K562 (cell line): ENCODE measurements around the gene ANKRD33. TPM values are rescaled to one million over a fixed set of nuclear protein-coding genes. Genes with fewer than 3 reads are reported as not detected.

Experiments
- ATAC-seq: fragments of 200-7000 bp; cut with Tn5 transposase; 3 replicates; pipeline ENCODE4 v1.9.1; 2020; ENCODE audit warnings: moderate library complexity
- BruUV-seq: library from RNA; stranded (reverse); fragments of 400-500 nt; replicated peaks from 2 replicates; lab custom pipeline; 2021; lab: Mats Ljungman, UMichigan
- CTCF ChIA-PET: fragments of 300-600 bp; formaldehyde crosslinking; extraction: SDS; loops from one replicate; lab custom pipeline; 2021; ENCODE audit warnings: low intra/inter-chr PET ratio; lab: Yijun Ruan, JAX
- POLR2A ChIA-PET: fragments of 300-600, 350-650 bp; sonication (Branson Sonifier 250); formaldehyde crosslinking; extraction: SDS; loops from one replicate; lab custom pipeline; 2021; ENCODE audit warnings: antibody characterized with exemption, inconsistent platforms; lab: Yijun Ruan, JAX
- DNase-seq, 4 experiments: peaks; one replicate each; pipeline versions ENCODE4 v3.0.0 to v3.0.0-alpha.2; 2011 to 2018; ENCODE audit warnings: low spot score in 3 of 4, mixed read lengths in 3 of 4; ENCODE audit errors: extremely low read depth in 1 of 4
- FAIRE-seq: peaks from 2 replicates; lab custom pipeline; 2011; peaks lifted over from hg19 to GRCh38; lab: Jason Lieb, UNC
- H2AFZ ChIP-seq: 2 replicates; pipeline ENCODE4 v1.6.0; 2011; ENCODE audit warnings: low read depth, low read length, control low read depth, inconsistent platforms
- H3K27ac ChIP-seq: fragments of 200-600 bp; 3 replicates; pipeline ENCODE4 v1.8.0; 2011; ENCODE audit warnings: low read depth, mild to moderate bottlenecking, control low read depth, inconsistent platforms, low read length, moderate library complexity, mixed read lengths; ENCODE audit errors: extremely low read depth
- H3K27me3 ChIP-seq, 2 experiments: fragments of 300-600 bp in 1 of 2; 2 replicates in 1 of 2; 3 replicates in 1 of 2; pipeline versions ENCODE4 v1.6.0 to v1.8.0; 2011; ENCODE audit warnings: inconsistent platforms in 2 of 2, low read length in 2 of 2, mild to moderate bottlenecking in 1 of 2, mixed read lengths in 1 of 2, moderate library complexity in 1 of 2; ENCODE audit not compliant: control insufficient read depth in 2 of 2, insufficient read depth in 2 of 2
- H3K36me3 ChIP-seq: fragments of 300-600 bp; 3 replicates; pipeline ENCODE4 v1.8.0; 2011; ENCODE audit warnings: mild to moderate bottlenecking, low read length, inconsistent platforms; ENCODE audit not compliant: control insufficient read depth, insufficient read depth
- H3K4me1 ChIP-seq, 2 experiments: fragments of 200-600 bp in 1 of 2; replicated peaks in 1 of 2; 2 replicates in 1 of 2; 3 replicates in 1 of 2; pipeline versions ENCODE4 v1.5.1 to v1.8.0; 2011; ENCODE audit warnings: inconsistent platforms in 2 of 2, low read length in 2 of 2, mild to moderate bottlenecking in 1 of 2, mixed read lengths in 1 of 2, moderate library complexity in 1 of 2; ENCODE audit not compliant: control insufficient read depth in 2 of 2, insufficient read depth in 2 of 2
- H3K4me2 ChIP-seq: 2 replicates; pipeline ENCODE4 v1.6.1; 2011; ENCODE audit warnings: low read length, control low read depth, inconsistent platforms, mixed read lengths; ENCODE audit not compliant: insufficient read depth
- H3K4me3 ChIP-seq: fragments of 200-600 bp; sonication (generic), shearing (Covaris generic); 2 replicates; pipeline ENCODE4 v1.5.1; 2016; ENCODE audit warnings: control low read depth, inconsistent platforms
- H3K79me2 ChIP-seq: fragments of 200-600 bp; 3 replicates; pipeline ENCODE4 v1.8.0; 2011; ENCODE audit warnings: low read length, inconsistent platforms; ENCODE audit not compliant: control insufficient read depth, insufficient read depth
- H3K9ac ChIP-seq, 2 experiments: 2 replicates each; pipeline versions ENCODE4 v1.6.0 to v1.6.1; 2011; ENCODE audit warnings: low read depth in 2 of 2, low read length in 2 of 2, control low read depth in 1 of 2, inconsistent platforms in 1 of 2, mild to moderate bottlenecking in 1 of 2, mixed read lengths in 1 of 2; ENCODE audit not compliant: insufficient read depth in 1 of 2
- H3K9me1 ChIP-seq: one replicate; pipeline ENCODE4 v1.6.0; 2011; ENCODE audit warnings: inconsistent platforms, mild to moderate bottlenecking, low read length, moderate library complexity; ENCODE audit not compliant: control insufficient read depth, insufficient read depth
- H3K9me3 ChIP-seq: replicated peaks from 2 replicates; pipeline ENCODE4 v1.5.1; 2011; ENCODE audit warnings: low read depth, low read length, inconsistent platforms; ENCODE audit not compliant: control insufficient read depth, insufficient read depth
- H4K20me1 ChIP-seq: replicated peaks from 2 replicates; pipeline ENCODE4 v1.6.1; 2011; ENCODE audit warnings: low read length, inconsistent platforms, mixed read lengths; ENCODE audit not compliant: control insufficient read depth, insufficient read depth
- HDAC1 ChIP-seq, 2 experiments: fragments of 450-650 bp; IDR thresholded peaks; 2 replicates each; pipeline ENCODE4 v1.6.1; 2016 to 2017; ENCODE audit warnings: inconsistent platforms in 1 of 2, mild to moderate bottlenecking in 1 of 2, moderate library complexity in 1 of 2
- HDAC2 ChIP-seq: fragments of 450-650 bp; IDR thresholded peaks from 2 replicates; pipeline ENCODE4 v1.6.1; 2016; ENCODE audit warnings: mild to moderate bottlenecking
- JUND ChIP-seq, 2 experiments: IDR thresholded peaks; 2 replicates in 1 of 2; 3 replicates in 1 of 2; pipeline ENCODE4 v1.6.1; 2011; ENCODE audit warnings: borderline replicate concordance in 2 of 2, low read depth in 2 of 2, low read length in 2 of 2, improper control_type of control experiment in 1 of 2, missing biosample characterization in 1 of 2, missing genetic modification characterization in 1 of 2, missing genetic modification reagents in 1 of 2
- PBX2 ChIP-seq, 2 experiments: IDR thresholded peaks in 1 of 2; conservative IDR thresholded peaks in 1 of 2; 2 replicates each; pipeline ENCODE4 v1.6.1; 2016; ENCODE audit warnings: low read depth in 2 of 2, mild to moderate bottlenecking in 1 of 2, missing compliant biosample characterization in 1 of 2, missing genetic modification characterization in 1 of 2, moderate library complexity in 1 of 2
- RBFOX2 ChIP-seq: fragments of 200-400 bp; formaldehyde crosslinking; IDR thresholded peaks from 2 replicates; pipeline ENCODE4 v1.6.1; 2017; ENCODE audit warnings: low read depth, mild to moderate bottlenecking, low read length, moderate library complexity
- TAF7 ChIP-seq: fragments of 450-650 bp; IDR thresholded peaks from 2 replicates; pipeline ENCODE4 v1.6.1; 2016; ENCODE audit warnings: missing genetic modification characterization, missing compliant biosample characterization
- TFE3 ChIP-seq: fragments of 450-650 bp; formaldehyde crosslinking; IDR thresholded peaks from 2 replicates; pipeline ENCODE4 v1.4.0; 2020; ENCODE audit warnings: mild to moderate bottlenecking, mixed read lengths
- ZKSCAN1 ChIP-seq: fragments of 150-350 bp; IDR thresholded peaks from 2 replicates; pipeline ENCODE4 v1.6.1; 2016; ENCODE audit warnings: low read depth, low read length
- ZNF740 ChIP-seq, 3 experiments: fragments of 200-800 bp in 1 of 3; sonication (Bioruptor generic) in 1 of 3; sonication (generic) in 1 of 3; formaldehyde crosslinking in 1 of 3; IDR thresholded peaks; 2 replicates each; pipeline versions ENCODE4 v1.6.1 to v1.8.0; 2016 to 2022; ENCODE audit warnings: mild to moderate bottlenecking in 2 of 3, missing compliant biosample characterization in 2 of 3, missing genetic modification characterization in 2 of 3, missing genetic modification reagents in 1 of 3
- WGBS: fragments of 100-300 bp; shearing (Covaris generic); methylation state at CpG from one replicate; pipeline ENCODE4 v1.1.6; 2016; ENCODE audit warnings: low coverage, mixed read lengths; ENCODE audit not compliant: insufficient coverage; ENCODE audit errors: missing lambda C conversion rate; 5-methylcytosine and 5-hydroxymethylcytosine counted together
- in situ Hi-C: fragments of 300-500 bp; cut with MboI; formaldehyde crosslinking; loops from 4 replicates; pipeline ENCODE4 v1.15.0; 2018; ENCODE audit warnings: inconsistent platforms, mixed read lengths
- intact Hi-C: fragments of 100-400 bp; cut with micrococcal nuclease; formaldehyde crosslinking; loops from 2 replicates; pipeline ENCODE4 v1.14.2; 2022
- polyA plus RNA-seq, 8 experiments: library from polyadenylated mRNA; depleted of rRNA in 4 of 8; stranded (reverse) in 5 of 8; unstranded in 3 of 8; fragments of >200 nt; fragmentation: Nextera tagmentation in 2 of 8; fragmentation: Illumina TruSeq in 1 of 8; extraction: Ambion mirVana in 2 of 8; extraction: Trizol in 1 of 8; gene quantifications; 2 replicates each; pipeline versions ENCODE4 v1.2.1 to v1.2.3, GENCODE V29; 2011 to 2014; ENCODE audit warnings: inconsistent platforms in 1 of 8, missing spikeins in 1 of 8
- total RNA-seq, 7 experiments: library from RNA; depleted of rRNA in 6 of 7; stranded (reverse); fragments of >200 nt in 6 of 7; fragmentation: Illumina TruSeq in 2 of 7; extraction: Trizol in 2 of 7; gene quantifications; 2 replicates each; pipeline versions ENCODE4 v1.2.1 to v1.2.3, GENCODE V29; 2011 to 2021; ENCODE audit warnings: low replicate concordance in 1 of 7
- TF ChIP-seq, protein P1 (sequence below): fragments of 250-450 bp; sonication (Bioruptor Pico); IDR thresholded peaks from 2 replicates; pipeline ENCODE4 v1.4.0; 2020; ENCODE audit warnings: mild to moderate bottlenecking, moderate library complexity, borderline replicate concordance

ANKRD33 gene
- total and polyA plus RNA-seq, 9 of the 15 experiments (the other 6 are each of a cell fraction or from before 2014, with no cell fraction given): 0.04 to 0.11 (median 0.07) TPM; not detected in 4

DNA sequence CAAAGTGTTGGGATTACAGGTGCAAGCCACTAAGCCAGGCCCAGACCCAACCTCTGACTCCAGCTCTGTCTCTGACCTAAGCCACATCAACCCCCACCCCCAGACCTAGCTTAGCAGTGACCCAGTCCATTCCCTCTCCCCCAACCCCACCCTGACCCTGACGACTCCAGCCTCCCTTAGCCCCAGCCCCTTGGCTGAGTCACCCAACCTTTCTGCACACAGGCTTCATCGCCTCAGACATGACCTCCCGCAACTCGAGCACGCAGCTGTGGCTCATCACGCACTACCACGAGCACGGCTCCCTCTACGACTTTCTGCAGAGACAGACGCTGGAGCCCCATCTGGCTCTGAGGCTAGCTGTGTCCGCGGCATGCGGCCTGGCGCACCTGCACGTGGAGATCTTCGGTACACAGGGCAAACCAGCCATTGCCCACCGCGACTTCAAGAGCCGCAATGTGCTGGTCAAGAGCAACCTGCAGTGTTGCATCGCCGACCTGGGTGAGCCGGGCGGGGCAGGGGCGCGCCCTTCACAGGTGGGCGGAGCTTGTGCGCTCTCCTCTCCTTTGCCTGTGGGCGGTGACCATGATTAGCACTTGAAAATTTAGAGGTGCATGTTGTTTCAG lies 27.2 kb downstream of the ANKRD33 start:
- Histone ChIP-seq H3K9ac (peak overlapping the region in 1 of 2 experiments; percentile 73; a peak in 2 of 4 replicates), H3K9me1 (no peaks in the 10 kb centered on the region), H3K27me3 (no peaks in the 10 kb centered on the region; a peak in 1 of 5 replicates), H3K4me2 (peak overlapping the region; percentile 57), H2AFZ (peak overlapping the region; percentile 21), H3K36me3 (no peaks in the 10 kb centered on the region), H3K9me3 (no peaks in the 10 kb centered on the region), H3K79me2 (no peaks in the 10 kb centered on the region), H3K4me1 (peaks cover 38 to 54% of the 10 kb centered on the region in 2 experiments), H4K20me1 (peaks cover 10% of the 10 kb centered on the region), H3K27ac (no peak overlapping the region), H3K4me3 (no peak overlapping the region)
- BruUV-seq: no TSS peak
- FAIRE-seq: peak; percentile 84
- ChIA-PET POLR2A (interaction anchor here (0.7 to 1.3 kb wide), 5 partner anchors 8 to 1260 kb away, joined by 3 to 5 read pairs (median 3); no protein-coding TSS in a partner anchor), CTCF (interaction anchor here (0.6 kb wide), 1 partner anchor 117 kb away, joined by 3 read pairs; no protein-coding TSS in a partner anchor)
- ATAC-seq: peak; percentile 84
- intact Hi-C loops: no loop called here
- DNase-seq: peak; percentile 46 to 80 (median 75)
- in situ Hi-C loops: no loop called here
- WGBS: 18% methylated on average over 19 of the region's 28 CpGs
- no peak for TF ChIP-seq ZNF740 (CRISPR knock-in tag; IDR thresholded peaks at IDR 0.05)
- no peak for TF ChIP-seq ZNF740 (tag; IDR thresholded peaks at IDR 0.05)
- TF ChIP-seq, protein P1, sequence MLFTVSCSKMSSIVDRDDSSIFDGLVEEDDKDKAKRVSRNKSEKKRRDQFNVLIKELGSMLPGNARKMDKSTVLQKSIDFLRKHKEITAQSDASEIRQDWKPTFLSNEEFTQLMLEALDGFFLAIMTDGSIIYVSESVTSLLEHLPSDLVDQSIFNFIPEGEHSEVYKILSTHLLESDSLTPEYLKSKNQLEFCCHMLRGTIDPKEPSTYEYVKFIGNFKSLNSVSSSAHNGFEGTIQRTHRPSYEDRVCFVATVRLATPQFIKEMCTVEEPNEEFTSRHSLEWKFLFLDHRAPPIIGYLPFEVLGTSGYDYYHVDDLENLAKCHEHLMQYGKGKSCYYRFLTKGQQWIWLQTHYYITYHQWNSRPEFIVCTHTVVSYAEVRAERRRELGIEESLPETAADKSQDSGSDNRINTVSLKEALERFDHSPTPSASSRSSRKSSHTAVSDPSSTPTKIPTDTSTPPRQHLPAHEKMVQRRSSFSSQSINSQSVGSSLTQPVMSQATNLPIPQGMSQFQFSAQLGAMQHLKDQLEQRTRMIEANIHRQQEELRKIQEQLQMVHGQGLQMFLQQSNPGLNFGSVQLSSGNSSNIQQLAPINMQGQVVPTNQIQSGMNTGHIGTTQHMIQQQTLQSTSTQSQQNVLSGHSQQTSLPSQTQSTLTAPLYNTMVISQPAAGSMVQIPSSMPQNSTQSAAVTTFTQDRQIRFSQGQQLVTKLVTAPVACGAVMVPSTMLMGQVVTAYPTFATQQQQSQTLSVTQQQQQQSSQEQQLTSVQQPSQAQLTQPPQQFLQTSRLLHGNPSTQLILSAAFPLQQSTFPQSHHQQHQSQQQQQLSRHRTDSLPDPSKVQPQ (CRISPR knock-in tag): no peak
- TF ChIP-seq HDAC1 (IDR thresholded peaks at IDR 0.05): peak in 1 of 2 experiments; percentile 34; a peak in 1 of 4 replicates
- TF ChIP-seq HDAC2: 0 out of 2 replicates have a peak, but pooled peaks have one; percentile 8
- TF ChIP-seq PBX2 (CRISPR knock-in tag; IDR thresholded peaks at IDR 0.05; ENCODE audit: low read depth): no peak
- TF ChIP-seq PBX2 (tag; conservative IDR thresholded peaks at IDR 0.05; ENCODE audit: low read depth): no peak
- no peak for TF ChIP-seq ZKSCAN1
- TF ChIP-seq TFE3: no peak
- 0 out of 2 replicates have a peak, but pooled peaks have one; percentile 16 for TF ChIP-seq RBFOX2
- TF ChIP-seq TAF7 (tag): no peak
- TF ChIP-seq JUND (IDR thresholded peaks at IDR 0.05; ENCODE audit: borderline replicate concordance, low read depth, low read length): peak; percentile 24; the same call in 1 of the 2 replicates
- TF ChIP-seq JUND (tag; IDR thresholded peaks at IDR 0.05; ENCODE audit: borderline replicate concordance, low read depth, low read length): no peak
